Measurements from ENCODE around the gene IBSP.

DNA sequence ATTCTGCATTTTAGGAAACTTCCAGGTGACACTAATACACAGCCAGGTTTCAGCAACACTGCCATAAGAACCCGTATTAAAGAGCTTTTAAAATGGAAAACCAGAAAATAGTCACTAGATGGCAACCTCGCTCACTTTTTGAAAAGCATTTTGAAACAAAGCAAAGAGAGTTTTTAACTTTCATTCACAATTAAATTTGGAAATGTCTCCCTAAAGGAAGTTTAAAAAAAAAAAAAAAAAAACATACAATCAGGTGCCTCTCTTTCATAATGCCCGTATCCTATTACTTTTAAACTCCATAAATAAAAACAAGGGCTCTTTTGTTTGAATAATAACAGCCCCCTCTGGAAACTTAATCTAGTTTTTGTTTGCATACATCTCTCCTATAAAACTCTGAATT, 53.8 kb downstream of the IBSP start:
- TF ChIP-seq, protein P1, sequence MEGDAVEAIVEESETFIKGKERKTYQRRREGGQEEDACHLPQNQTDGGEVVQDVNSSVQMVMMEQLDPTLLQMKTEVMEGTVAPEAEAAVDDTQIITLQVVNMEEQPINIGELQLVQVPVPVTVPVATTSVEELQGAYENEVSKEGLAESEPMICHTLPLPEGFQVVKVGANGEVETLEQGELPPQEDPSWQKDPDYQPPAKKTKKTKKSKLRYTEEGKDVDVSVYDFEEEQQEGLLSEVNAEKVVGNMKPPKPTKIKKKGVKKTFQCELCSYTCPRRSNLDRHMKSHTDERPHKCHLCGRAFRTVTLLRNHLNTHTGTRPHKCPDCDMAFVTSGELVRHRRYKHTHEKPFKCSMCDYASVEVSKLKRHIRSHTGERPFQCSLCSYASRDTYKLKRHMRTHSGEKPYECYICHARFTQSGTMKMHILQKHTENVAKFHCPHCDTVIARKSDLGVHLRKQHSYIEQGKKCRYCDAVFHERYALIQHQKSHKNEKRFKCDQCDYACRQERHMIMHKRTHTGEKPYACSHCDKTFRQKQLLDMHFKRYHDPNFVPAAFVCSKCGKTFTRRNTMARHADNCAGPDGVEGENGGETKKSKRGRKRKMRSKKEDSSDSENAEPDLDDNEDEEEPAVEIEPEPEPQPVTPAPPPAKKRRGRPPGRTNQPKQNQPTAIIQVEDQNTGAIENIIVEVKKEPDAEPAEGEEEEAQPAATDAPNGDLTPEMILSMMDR (IDR thresholded peaks at IDR 0.05; ENCODE audit: low read length) = peak; percentile 55
- TF ChIP-seq EZH2 (IDR thresholded peaks at IDR 0.05; ENCODE audit: borderline replicate concordance, low read length) = no peak
